NT2/D1 (cell line): ENCODE measurements around the gene LCOR.

Experiments used
- SUZ12 ChIP-seq: IDR thresholded peaks from 2 replicates; pipeline ENCODE4 v1.6.1; 2011; ENCODE audit not compliant: insufficient read length, insufficient read depth; ENCODE audit errors: extremely low read depth
- ZNF274 ChIP-seq: IDR thresholded peaks from 2 replicates; pipeline ENCODE4 v1.6.1; 2011; ENCODE audit warnings: mild to moderate bottlenecking, low read depth, low read length

DNA sequence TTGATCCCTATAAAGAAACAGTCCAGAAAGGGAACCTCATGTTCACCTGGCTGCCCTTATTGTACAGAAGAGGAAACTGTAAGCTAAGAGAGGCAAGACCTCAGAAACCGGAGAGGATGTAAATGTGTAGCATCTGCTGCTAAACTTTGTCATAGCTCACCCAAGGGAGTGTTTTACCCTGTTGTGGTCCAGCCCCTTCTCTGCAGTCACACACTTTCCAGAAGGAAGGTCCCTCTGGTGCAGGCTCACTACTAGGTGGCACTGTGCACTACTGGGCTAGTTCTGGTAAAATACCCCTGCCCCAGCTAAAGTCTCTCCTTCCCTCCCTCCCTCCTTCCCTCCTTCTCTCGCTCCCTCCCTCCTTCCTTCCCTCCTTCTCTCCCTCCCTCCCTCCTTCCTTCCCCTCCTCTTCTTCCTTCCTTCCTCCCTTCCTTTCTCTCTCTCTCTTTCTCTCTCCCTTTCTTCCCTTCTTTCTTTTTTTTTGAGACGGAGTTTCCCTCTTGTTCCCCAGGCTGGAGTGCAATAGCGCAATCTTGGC lies 42.5 kb upstream of the LCOR start:
- no peak for TF ChIP-seq ZNF274
- TF ChIP-seq SUZ12 = no peak
